Naive thymus-derived CD8-positive, alpha-beta T cell (primary cell): Measurements from ENCODE around the gene RB1. TPM values are rescaled to one million over a fixed set of nuclear protein-coding genes. Genes with fewer than 3 reads are reported as not detected.
A peak's percentile ranks its signal among the peaks of the same experiment; 100 is the strongest.

Source experiments
- ATAC-seq, 2 donors: fragments of 150-1000 bp; cut with Tn5 transposase in 1 of 2; sonication (Bioruptor Pico), chemical (Tn5 transposase) in 1 of 2; 1 replicate in 1 of 2; 2 replicates in 1 of 2; pipeline ENCODE4 v1.10.0; 2021; ENCODE audit warnings: mild to moderate bottlenecking in 2 of 2, moderate library complexity in 2 of 2
- POLR2A ChIA-PET: fragments of 350-600 bp; sonication (Branson Sonifier 250); formaldehyde crosslinking; loops from one replicate; lab custom pipeline; 2021; ENCODE audit warnings: antibody characterized with exemption; lab: Charles Lee
- DNase-seq, 10 donors: peaks; one replicate each; pipeline versions ENCODE4 v3.0.0 to v3.0.0-alpha.2; 2020 to 2022
- H3K27ac Mint-ChIP-seq, 10 donors: one replicate each; pipeline ENCODE4 v1.8.0; 2020 to 2022; ENCODE audit warnings: mild to moderate bottlenecking in 10 of 10, mixed read lengths in 10 of 10, moderate library complexity in 4 of 10, inconsistent platforms in 1 of 10
- H3K27me3 Mint-ChIP-seq, 5 donors: one replicate each; pipeline ENCODE4 v1.8.0; 2021 to 2022; ENCODE audit warnings: mixed read lengths in 5 of 5
- H3K36me3 Mint-ChIP-seq, 3 donors: one replicate each; pipeline ENCODE4 v1.8.0; 2020 to 2022; ENCODE audit warnings: mixed read lengths in 3 of 3, mild to moderate bottlenecking in 2 of 3, inconsistent platforms in 1 of 3
- H3K4me1 Mint-ChIP-seq, 4 donors: one replicate each; pipeline ENCODE4 v1.8.0; 2021 to 2022; ENCODE audit warnings: mixed read lengths in 4 of 4
- H3K4me3 Mint-ChIP-seq, 10 donors: one replicate each; pipeline ENCODE4 v1.8.0; 2020 to 2022; ENCODE audit warnings: mild to moderate bottlenecking in 10 of 10, mixed read lengths in 10 of 10, moderate library complexity in 6 of 10, inconsistent platforms in 1 of 10
- H3K9me3 Mint-ChIP-seq, 9 donors: one replicate each; pipeline ENCODE4 v1.8.0; 2020 to 2022; ENCODE audit warnings: mixed read lengths in 9 of 9, mild to moderate bottlenecking in 3 of 9, inconsistent platforms in 1 of 9, moderate library complexity in 1 of 9
- polyA plus RNA-seq, 3 donors: library from polyadenylated mRNA; unstranded; fragments of 300-500 nt; fragmentation: Illumina TruSeq; gene quantifications; one replicate each; pipeline ENCODE4 v1.2.3, GENCODE V29; 2021
- total RNA-seq, 8 experiments: library from RNA in 2 of 8; stranded (reverse) in 2 of 8; gene quantifications; one replicate each; pipeline ENCODE4 v1.2.3 and lab custom pipeline; 2021 to 2026

The RB1 gene
- total and polyA plus RNA-seq, 5 experiments from 2014 or later: 11.9 to 32.6 (median 18.0) TPM

GRCh38 chr13:48299591-48299990, 4.0 kb upstream of the RB1 start:
- H3K4me1 Mint-ChIP-seq: peaks cover 11 to 20% (median 14%) of the 10 kb centered on the region in 4 donors
- POLR2A ChIA-PET: no interaction called here
- no peaks in the 10 kb centered on the region for H3K9me3 Mint-ChIP-seq
- peaks cover 0 to 6% (median 2%) of the 10 kb centered on the region in 3 donors for H3K36me3 Mint-ChIP-seq
- H3K27me3 Mint-ChIP-seq: no peaks in the 10 kb centered on the region
- H3K4me3 Mint-ChIP-seq: no peak overlapping the region
- ATAC-seq (no peak), DNase-seq (no peak)
- H3K27ac Mint-ChIP-seq: no peak overlapping the region

- Mint-ChIP-seq H3K9me3 (no peaks in the 10 kb centered on the region), H3K36me3 (peaks cover 0 to 10% (median 4%) of the 10 kb centered on the region in 3 donors), H3K27me3 (no peaks in the 10 kb centered on the region), H3K27ac (peak overlapping the region; percentile 94 to 99 (median 98)), H3K4me3 (peak overlapping the region; percentile 86 to 99 (median 96)), H3K4me1 (peaks cover 16 to 43% (median 31%) of the 10 kb centered on the region in 4 donors)
- DNase-seq: no peak
- ATAC-seq: peak in 1 of 2 donors; percentile 17
- POLR2A ChIA-PET: interaction anchor here (0.7 to 2.1 kb wide), 13 partner anchors 8 to 336 kb away, joined by 3 to 8 read pairs (median 4); partner anchors contain the start of genes ITM2B and MED4
Observed at GRCh38 chr13:48302871-48303358, 636 bp upstream of the RB1 start.

- H3K36me3 Mint-ChIP-seq: peaks cover 0 to 18% (median 4%) of the 10 kb centered on the region in 3 donors
- ATAC-seq: peak; percentile 17 to 24
- H3K9me3 Mint-ChIP-seq: no peaks in the 10 kb centered on the region
- peak overlapping the region; percentile 94 to 99 (median 97) for H3K27ac Mint-ChIP-seq
- POLR2A ChIA-PET: interaction anchor here (0.9 to 2.1 kb wide), 8 partner anchors 11 to 228 kb away, joined by 4 to 8 read pairs (median 4); partner anchors contain the start of genes ITM2B and RCBTB2
- no peaks in the 10 kb centered on the region for H3K27me3 Mint-ChIP-seq
- H3K4me3 Mint-ChIP-seq: peak overlapping the region; percentile 86 to 99 (median 98)
- peaks cover 16 to 55% (median 32%) of the 10 kb centered on the region in 4 donors for H3K4me1 Mint-ChIP-seq
- peak in 5 of 10 donors; percentile 28 to 57 (median 45) for DNase-seq
Observed at GRCh38 chr13:48304143-48304876, 759 bp downstream of the RB1 start.

GRCh38 chr13:48311223-48311622, 7.7 kb downstream of the RB1 start:
- POLR2A ChIA-PET: interaction anchor here (0.7 to 1.0 kb wide), 2 partner anchors 9 to 1492 kb away, joined by 3 read pairs; no protein-coding TSS in a partner anchor
- no peaks in the 10 kb centered on the region for H3K27me3 Mint-ChIP-seq
- H3K4me1 Mint-ChIP-seq: peaks cover 13 to 70% (median 36%) of the 10 kb centered on the region in 4 donors
- no peaks in the 10 kb centered on the region for H3K9me3 Mint-ChIP-seq
- H3K4me3 Mint-ChIP-seq: no peak overlapping the region
- no peak for DNase-seq
- H3K27ac Mint-ChIP-seq: peak overlapping the region in 1 of 10 donors; percentile 2
- peaks cover 3 to 42% (median 4%) of the 10 kb centered on the region in 3 donors for H3K36me3 Mint-ChIP-seq
- no peak for ATAC-seq

GRCh38 chr13:48315969-48316650, 12.6 kb downstream of the RB1 start:
- Mint-ChIP-seq H3K27ac (peak overlapping the region in 3 of 10 donors; percentile 33 to 62 (median 45)), H3K4me3 (peak overlapping the region in 2 of 10 donors; percentile 56 to 63)
- no peak for ATAC-seq

GRCh38 chr13:48316826-48317510, 13.4 kb downstream of the RB1 start:
- H3K4me1 Mint-ChIP-seq: peaks cover 24 to 53% (median 37%) of the 10 kb centered on the region in 4 donors
- H3K4me3 Mint-ChIP-seq: peak overlapping the region in 2 of 10 donors; percentile 56 to 63
- no peaks in the 10 kb centered on the region for H3K27me3 Mint-ChIP-seq
- peak overlapping the region in 3 of 10 donors; percentile 20 to 83 (median 62) for H3K27ac Mint-ChIP-seq
- peaks cover 0 to 27% (median 12%) of the 10 kb centered on the region in 3 donors for H3K36me3 Mint-ChIP-seq
- H3K9me3 Mint-ChIP-seq: peaks cover 0 to 6% (median 2%) of the 10 kb centered on the region in 9 donors
- DNase-seq (peak in 1 of 10 donors; percentile 6), ATAC-seq (no peak)
- POLR2A ChIA-PET: no interaction called here

More at GRCh38 chr13:48315969-48316650, 12.6 kb downstream of the RB1 start:
- Mint-ChIP-seq H3K4me1 (peaks cover 21 to 53% (median 37%) of the 10 kb centered on the region in 4 donors), H3K9me3 (peaks cover 0 to 1% (median 0%) of the 10 kb centered on the region in 9 donors), H3K27me3 (no peaks in the 10 kb centered on the region), H3K36me3 (peaks cover 0 to 29% (median 7%) of the 10 kb centered on the region in 3 donors)
- POLR2A ChIA-PET: interaction anchor here (0.7 kb wide), 1 partner anchor 12 kb away, joined by 4 read pairs; no protein-coding TSS in a partner anchor
- no peak for DNase-seq

GRCh38 chr13:48317511-48318376, 14.2 kb downstream of the RB1 start:
- Mint-ChIP-seq H3K36me3 (peaks cover 0 to 22% (median 18%) of the 10 kb centered on the region in 3 donors), H3K9me3 (peaks cover 0 to 11% (median 7%) of the 10 kb centered on the region in 9 donors), H3K27me3 (no peaks in the 10 kb centered on the region), H3K27ac (peak overlapping the region in 5 of 10 donors; percentile 18 to 93 (median 45)), H3K4me3 (peak overlapping the region in 8 of 10 donors; percentile 6 to 91 (median 64)), H3K4me1 (peaks cover 19 to 46% (median 31%) of the 10 kb centered on the region in 4 donors)
- no peak for ATAC-seq
- POLR2A ChIA-PET: interaction anchor here (1.1 kb wide), 1 partner anchor 8 kb away, joined by 3 read pairs; no protein-coding TSS in a partner anchor
- DNase-seq: no peak

- peak overlapping the region; percentile 6 to 91 (median 86) for H3K4me3 Mint-ChIP-seq
- peaks cover 15 to 39% (median 25%) of the 10 kb centered on the region in 4 donors for H3K4me1 Mint-ChIP-seq
- H3K36me3 Mint-ChIP-seq: peaks cover 0 to 21% (median 15%) of the 10 kb centered on the region in 3 donors
- POLR2A ChIA-PET: interaction anchor here (0.6 to 1.1 kb wide), 2 partner anchors 9 to 262 kb away, joined by 3 read pairs; no protein-coding TSS in a partner anchor
- no peaks in the 10 kb centered on the region for H3K27me3 Mint-ChIP-seq
- DNase-seq (peak in 1 of 10 donors; percentile 3), ATAC-seq (no peak)
- H3K27ac Mint-ChIP-seq: peak overlapping the region in 5 of 10 donors; percentile 18 to 93 (median 69)
- H3K9me3 Mint-ChIP-seq: peaks cover 0 to 16% (median 9%) of the 10 kb centered on the region in 9 donors
Observed at GRCh38 chr13:48318377-48318811, 14.8 kb downstream of the RB1 start.

GRCh38 chr13:48318821-48319511, 15.4 kb downstream of the RB1 start:
- DNase-seq (peak in 4 of 10 donors; percentile 9 to 63 (median 20)), ATAC-seq (peak; percentile 35 to 42)
- Mint-ChIP-seq H3K4me1 (peaks cover 15 to 39% (median 25%) of the 10 kb centered on the region in 4 donors), H3K4me3 (peak overlapping the region; percentile 73 to 91 (median 86)), H3K27ac (peak overlapping the region in 9 of 10 donors; percentile 7 to 90 (median 56)), H3K36me3 (peaks cover 0 to 21% (median 15%) of the 10 kb centered on the region in 3 donors), H3K9me3 (peaks cover 0 to 17% (median 9%) of the 10 kb centered on the region in 9 donors), H3K27me3 (no peaks in the 10 kb centered on the region)
- POLR2A ChIA-PET: interaction anchor here (0.6 to 0.8 kb wide), 2 partner anchors 12 to 261 kb away, joined by 3 read pairs; no protein-coding TSS in a partner anchor
